Ascending aorta (tissue), 2 donors: ENCODE data around the gene ZKSCAN7. TPM values are rescaled to one million over a fixed set of nuclear protein-coding genes. Genes with fewer than 3 reads are reported as not detected.
"Not testable (repeated sequence)": the region's sequence is repeated elsewhere in the genome, so short reads cannot be mapped to it uniquely, and the experiment has no call there.

Experiments
- DNase-seq, 2 donors: peaks; one replicate each; pipeline ENCODE4 v3.0.0-alpha.2; 2019; ENCODE audit warnings: low spot score in 2 of 2
- H3K27ac ChIP-seq, 2 donors: fragments of 200-600 bp; sonication (generic); one replicate each; pipeline ENCODE4 v1.5.1; 2016 to 2017; ENCODE audit warnings: mild to moderate bottlenecking in 1 of 2
- H3K27me3 ChIP-seq: fragments of 200-600 bp; sonication (generic); one replicate; pipeline ENCODE4 v1.5.1; 2017
- H3K36me3 ChIP-seq, 2 donors: fragments of 200-600 bp; sonication (generic); one replicate each; pipeline ENCODE4 v1.5.1; 2016
- H3K4me1 ChIP-seq, 2 donors: fragments of 200-600 bp; sonication (generic); one replicate each; pipeline ENCODE4 v1.5.1; 2016 to 2017; ENCODE audit warnings: mild to moderate bottlenecking in 1 of 2
- H3K4me3 ChIP-seq, 2 donors: fragments of 200-600 bp; sonication (generic); one replicate each; pipeline ENCODE4 v1.5.1; 2016 to 2017; ENCODE audit warnings: mild to moderate bottlenecking in 1 of 2
- H3K9me3 ChIP-seq, 2 donors: fragments of 200-600 bp; sonication (generic); one replicate each; pipeline ENCODE4 v1.5.1; 2016
- CTCF ChIP-seq, 3 experiments: fragments of 200-600 bp in 2 of 3; fragments of 450-650 bp in 1 of 3; sonication (generic) in 2 of 3; IDR thresholded peaks; one replicate each; pipeline ENCODE4 v1.5.1; 2016 to 2019; ENCODE audit warnings: antibody characterized with exemption in 3 of 3, mild to moderate bottlenecking in 1 of 3, moderate library complexity in 1 of 3
- intact Hi-C: fragments of 100-400 bp; cut with DNase I; formaldehyde crosslinking; loops from one replicate; pipeline ENCODE4 v1.15.1; 2023
- total RNA-seq: library from RNA; depleted of rRNA; stranded (reverse); fragments of >200 nt; gene quantifications from one replicate; pipeline ENCODE4 v1.1.0, GENCODE V29; 2016

ZKSCAN7 gene
- total RNA-seq, 1 donor from 2014 or later = not detected

- H3K4me1 ChIP-seq = no peaks in the 10 kb centered on the region
- no peaks in the 10 kb centered on the region for H3K9me3 ChIP-seq
- intact Hi-C loops = no loop called here
- no peaks in the 10 kb centered on the region for H3K36me3 ChIP-seq
- no peak for TF ChIP-seq CTCF (IDR thresholded peaks at IDR 0.05)
- no peak overlapping the region for H3K4me3 ChIP-seq
- no peak for DNase-seq
- no peaks in the 10 kb centered on the region for H3K27me3 ChIP-seq
- H3K27ac ChIP-seq = no peak overlapping the region
Measured at GRCh38 chr3:44525060-44525459, 29.9 kb upstream of the ZKSCAN7 start.

GRCh38 chr3:44529927-44530326, 25.1 kb upstream of the ZKSCAN7 start:
- Histone ChIP-seq H3K36me3 (no peaks in the 10 kb centered on the region), H3K27me3 (no peaks in the 10 kb centered on the region), H3K9me3 (no peaks in the 10 kb centered on the region), H3K27ac (no peak overlapping the region), H3K4me1 (no peaks in the 10 kb centered on the region), H3K4me3 (no peak overlapping the region)
- intact Hi-C loops = no loop called here
- DNase-seq = no peak
- peak in 1 of 3 experiments; percentile 9 for TF ChIP-seq CTCF (IDR thresholded peaks at IDR 0.05)

- TF ChIP-seq CTCF (IDR thresholded peaks at IDR 0.05) = no peak
- no peaks in the 10 kb centered on the region for H3K27me3 ChIP-seq
- H3K4me1 ChIP-seq = no peaks in the 10 kb centered on the region
- H3K27ac ChIP-seq = no peak overlapping the region
- no peak for DNase-seq
- H3K36me3 ChIP-seq = no peaks in the 10 kb centered on the region
- no peaks in the 10 kb centered on the region for H3K9me3 ChIP-seq
- intact Hi-C loops = no loop called here
- H3K4me3 ChIP-seq = no peak overlapping the region
Measured at GRCh38 chr3:44530911-44531310, 24.1 kb upstream of the ZKSCAN7 start.

GRCh38 chr3:44534659-44535058, 20.3 kb upstream of the ZKSCAN7 start:
- DNase-seq, H3K9me3 ChIP-seq, H3K4me1 ChIP-seq, H3K4me3 ChIP-seq, H3K27ac ChIP-seq, H3K27me3 ChIP-seq, H3K36me3 ChIP-seq: not testable (repeated sequence)
- intact Hi-C loops = loop anchor here (2.0 kb wide), 1 partner anchor 380 kb away; no protein-coding TSS in a partner anchor

- TF ChIP-seq CTCF (IDR thresholded peaks at IDR 0.05) = no peak
- no peak for DNase-seq
- H3K4me3 ChIP-seq = no peak overlapping the region
- H3K4me1 ChIP-seq = no peaks in the 10 kb centered on the region
- H3K9me3 ChIP-seq = no peaks in the 10 kb centered on the region
- H3K27me3 ChIP-seq = no peaks in the 10 kb centered on the region
- H3K36me3 ChIP-seq = no peaks in the 10 kb centered on the region
- intact Hi-C loops = loop anchor here (2.0 kb wide), 1 partner anchor 379 kb away; no protein-coding TSS in a partner anchor
- no peak overlapping the region for H3K27ac ChIP-seq
Measured at GRCh38 chr3:44535364-44535763, 19.6 kb upstream of the ZKSCAN7 start.

GRCh38 chr3:44544811-44545210, 10.2 kb upstream of the ZKSCAN7 start:
- DNase-seq, H3K36me3 ChIP-seq, intact Hi-C loops, H3K27ac ChIP-seq, H3K4me3 ChIP-seq, H3K4me1 ChIP-seq, H3K27me3 ChIP-seq, H3K9me3 ChIP-seq: not testable (repeated sequence)

GRCh38 chr3:44555723-44556122, 730 bp downstream of the ZKSCAN7 start:
- Histone ChIP-seq H3K27ac (peak overlapping the region in 1 of 2 donors; percentile 71), H3K4me3 (peak overlapping the region; percentile 74 to 92), H3K27me3 (no peaks in the 10 kb centered on the region), H3K4me1 (peaks cover 0 to 14% of the 10 kb centered on the region in 2 donors), H3K36me3 (peaks cover 0 to 12% of the 10 kb centered on the region in 2 donors), H3K9me3 (no peaks in the 10 kb centered on the region)
- intact Hi-C loops = no loop called here
- no peak for TF ChIP-seq CTCF (IDR thresholded peaks at IDR 0.05)
- DNase-seq = no peak
